Muscle layer of duodenum (tissue), 2 donors: ENCODE data around the gene UGT1A4.

Experiments
- H3K27ac ChIP-seq: one replicate; pipeline ENCODE4 v1.7.0; 2013; ENCODE audit warnings: mild to moderate bottlenecking, low read length
- H3K27me3 ChIP-seq: one replicate; pipeline ENCODE4 v1.7.0; 2013; ENCODE audit warnings: low read depth, mild to moderate bottlenecking, control low read depth, low read length
- H3K36me3 ChIP-seq, 2 donors: one replicate each; pipeline ENCODE4 v1.7.0; 2013; ENCODE audit warnings: low read length in 2 of 2, control low read depth in 1 of 2, mild to moderate bottlenecking in 1 of 2; ENCODE audit not compliant: insufficient read depth in 2 of 2, control insufficient read depth in 1 of 2
- H3K4me1 ChIP-seq, 2 donors: one replicate each; pipeline ENCODE4 v1.7.0; 2013; ENCODE audit warnings: low read length in 2 of 2, mild to moderate bottlenecking in 2 of 2, control low read depth in 1 of 2, moderate library complexity in 1 of 2; ENCODE audit not compliant: insufficient read depth in 2 of 2, control insufficient read depth in 1 of 2
- H3K4me3 ChIP-seq, 2 donors: one replicate each; pipeline ENCODE4 v1.7.0; 2013; ENCODE audit warnings: low read length in 2 of 2, low read depth in 1 of 2, mild to moderate bottlenecking in 1 of 2
- H3K9me3 ChIP-seq, 2 donors: one replicate each; pipeline ENCODE4 v1.7.0; 2013; ENCODE audit warnings: low read length in 2 of 2, control low read depth in 1 of 2, mild to moderate bottlenecking in 1 of 2; ENCODE audit not compliant: control insufficient read depth in 1 of 2
- donor health status: healthy.

Gene UGT1A4

DNA sequence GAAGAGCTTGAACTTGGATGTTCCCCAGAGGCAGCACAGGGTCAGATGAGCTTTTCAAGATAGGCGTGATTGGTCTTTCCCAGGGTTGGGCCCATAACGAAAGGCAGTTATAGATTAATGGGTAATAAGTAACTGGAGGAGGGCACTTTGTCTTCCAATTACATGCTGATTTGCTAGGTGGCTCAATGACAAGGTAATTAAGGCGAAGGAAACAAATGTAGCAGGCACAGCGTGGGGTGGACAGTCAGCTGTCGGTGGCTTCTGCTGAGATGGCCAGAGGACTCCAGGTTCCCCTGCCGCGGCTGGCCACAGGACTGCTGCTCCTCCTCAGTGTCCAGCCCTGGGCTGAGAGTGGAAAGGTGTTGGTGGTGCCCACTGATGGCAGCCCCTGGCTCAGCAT is at the start of gene UGT1A4:
UGT1A4 (plus strand) TSS at position 185 of the 400 bp plus-strand sequence; CDS start at position 270, 85 bp downstream.
- H3K9me3 ChIP-seq: no peaks in the 10 kb centered on the region
- no peak within 1 kb of the TSS for H3K27ac ChIP-seq
- H3K36me3 ChIP-seq: no peaks in the 10 kb centered on the region
- H3K4me3 ChIP-seq: no peak within 1 kb of the TSS
- H3K27me3 ChIP-seq: no peaks in the 10 kb centered on the region
- H3K4me1 ChIP-seq: no peaks in the 10 kb centered on the region

DNA sequence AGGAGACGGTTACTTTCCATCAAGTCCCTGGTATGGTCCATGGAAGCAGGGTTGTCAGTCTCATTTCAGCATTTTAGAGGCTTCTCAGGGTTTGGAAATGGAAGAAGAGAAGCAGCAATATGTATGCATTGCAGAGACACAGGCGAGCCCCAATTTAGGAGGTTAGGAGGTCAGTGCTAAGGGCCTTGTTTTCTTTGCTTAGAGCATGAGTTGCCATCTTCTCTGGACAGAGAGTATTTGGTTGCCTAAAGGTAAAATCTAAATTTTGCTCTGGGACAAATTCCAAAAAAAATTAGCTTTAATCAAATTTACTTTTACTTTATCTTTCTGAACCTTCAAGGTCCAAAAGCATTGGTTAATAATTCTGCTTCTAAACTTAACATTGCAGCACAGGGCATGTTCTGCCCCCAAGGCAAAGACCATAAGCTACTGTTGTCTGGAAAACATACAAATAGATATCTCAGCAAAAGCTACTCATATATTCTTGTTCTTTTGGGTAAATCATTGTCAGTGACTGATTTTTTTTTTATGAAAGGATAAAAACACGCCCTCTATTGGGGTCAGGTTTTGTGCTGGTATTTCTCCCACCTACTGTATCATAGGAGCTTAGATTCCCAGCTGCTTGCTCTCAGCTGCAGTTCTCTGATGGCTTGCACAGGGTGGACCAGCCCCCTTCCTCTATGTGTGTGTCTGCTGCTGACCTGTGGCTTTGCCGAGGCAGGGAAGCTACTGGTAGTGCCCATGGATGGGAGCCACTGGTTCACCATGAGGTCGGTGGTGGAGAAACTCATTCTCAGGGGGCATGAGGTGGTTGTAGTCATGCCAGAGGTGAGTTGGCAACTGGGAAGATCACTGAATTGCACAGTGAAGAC is 47.0 kb upstream of the UGT1A4 start, which contains the start of gene UGT1A9:
UGT1A9 (plus strand) TSS at position 609 of the 872 bp plus-strand sequence; CDS start at position 646, 37 bp downstream.
- Histone ChIP-seq H3K4me1 (no peaks in the 10 kb centered on the region), H3K27me3 (no peaks in the 10 kb centered on the region), H3K27ac (no peak within 1 kb of the TSS), H3K36me3 (no peaks in the 10 kb centered on the region), H3K4me3 (no peak within 1 kb of the TSS), H3K9me3 (no peaks in the 10 kb centered on the region)

GRCh38 chr2:233672886-233673285 is 45.6 kb upstream of the UGT1A4 start:
- no peaks in the 10 kb centered on the region for H3K9me3 ChIP-seq
- H3K36me3 ChIP-seq: no peaks in the 10 kb centered on the region
- no peaks in the 10 kb centered on the region for H3K4me1 ChIP-seq
- H3K27me3 ChIP-seq: no peaks in the 10 kb centered on the region
- no peak overlapping the region for H3K27ac ChIP-seq
- H3K4me3 ChIP-seq: no peak overlapping the region

DNA sequence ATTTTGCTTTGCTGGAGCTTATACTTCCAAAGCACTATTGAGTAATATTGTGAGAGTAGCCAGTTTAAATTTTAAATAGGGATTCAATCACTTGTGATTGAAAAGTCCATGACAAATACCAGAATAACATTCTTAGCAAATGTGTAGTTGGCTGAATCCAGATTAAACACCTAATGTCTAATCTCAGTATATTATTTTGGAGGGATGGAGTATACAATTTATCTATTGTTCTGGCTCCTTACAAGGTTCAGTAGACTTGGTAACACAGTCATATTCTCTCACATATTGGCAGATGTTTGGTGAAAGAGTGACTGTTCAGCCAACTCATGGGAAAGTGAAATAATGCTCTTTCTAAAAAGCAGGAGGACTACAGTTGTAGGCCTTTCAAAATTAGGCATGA is 44.6 kb upstream of the UGT1A4 start:
- Histone ChIP-seq H3K36me3 (no peaks in the 10 kb centered on the region), H3K27ac (no peak overlapping the region), H3K9me3 (no peaks in the 10 kb centered on the region), H3K4me3 (no peak overlapping the region), H3K27me3 (no peaks in the 10 kb centered on the region), H3K4me1 (no peaks in the 10 kb centered on the region)

DNA sequence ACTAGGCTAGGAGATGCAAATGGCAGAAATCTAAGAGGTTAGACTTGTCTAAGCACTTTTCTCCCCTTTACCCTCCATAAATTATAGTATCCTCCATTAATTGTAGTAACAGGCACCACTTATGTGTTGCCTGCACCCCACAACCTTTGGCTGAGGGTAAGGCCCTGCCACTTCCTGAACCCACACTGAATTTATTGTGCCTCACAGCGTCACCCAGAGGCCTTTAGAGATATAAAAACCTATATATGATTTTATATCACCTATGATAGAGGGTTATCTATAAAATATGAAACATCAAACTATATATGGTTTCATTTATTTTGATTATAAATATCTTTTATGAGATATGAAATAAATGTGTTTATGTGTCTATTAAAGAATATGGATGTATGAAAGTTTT is 44.2 kb upstream of the UGT1A4 start:
- H3K27me3 ChIP-seq: no peaks in the 10 kb centered on the region

GRCh38 chr2:233674995-233675394 is 43.5 kb upstream of the UGT1A4 start:
- Histone ChIP-seq H3K4me3 (no peak overlapping the region), H3K36me3 (no peaks in the 10 kb centered on the region), H3K27ac (no peak overlapping the region), H3K27me3 (no peaks in the 10 kb centered on the region), H3K4me1 (no peaks in the 10 kb centered on the region), H3K9me3 (no peaks in the 10 kb centered on the region)

More for the DNA sequence above, 44.2 kb upstream of the UGT1A4 start:
- Histone ChIP-seq H3K4me1 (no peaks in the 10 kb centered on the region), H3K9me3 (no peaks in the 10 kb centered on the region), H3K27ac (no peak overlapping the region), H3K36me3 (no peaks in the 10 kb centered on the region), H3K4me3 (no peak overlapping the region)

DNA sequence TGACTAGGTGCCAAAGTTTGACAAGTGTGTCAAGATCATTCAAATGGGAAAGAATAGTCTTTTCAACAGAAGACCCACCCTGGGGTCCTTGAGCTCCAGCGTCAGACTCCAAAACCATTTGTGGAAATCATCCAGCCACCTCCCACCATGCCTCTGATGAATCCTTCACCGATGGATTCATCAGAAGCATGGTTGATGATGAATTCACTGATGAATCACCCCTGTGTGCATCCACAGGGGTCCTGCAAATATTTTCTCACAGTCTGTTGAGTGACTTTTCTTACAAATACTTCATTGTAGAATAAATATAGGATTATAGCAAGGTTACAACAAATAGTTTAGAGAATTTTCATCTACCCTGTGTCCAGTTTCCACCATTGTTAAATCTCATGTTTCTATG is 42.5 kb upstream of the UGT1A4 start:
- Histone ChIP-seq H3K4me1 (no peaks in the 10 kb centered on the region), H3K27ac (no peak overlapping the region), H3K9me3 (no peaks in the 10 kb centered on the region), H3K27me3 (no peaks in the 10 kb centered on the region), H3K36me3 (no peaks in the 10 kb centered on the region), H3K4me3 (no peak overlapping the region)

GRCh38 chr2:233679196-233679595 is 39.3 kb upstream of the UGT1A4 start:
- no peak overlapping the region for H3K4me3 ChIP-seq
- H3K9me3 ChIP-seq: no peaks in the 10 kb centered on the region
- H3K27ac ChIP-seq: no peak overlapping the region
- no peaks in the 10 kb centered on the region for H3K36me3 ChIP-seq
- no peaks in the 10 kb centered on the region for H3K27me3 ChIP-seq
- H3K4me1 ChIP-seq: no peaks in the 10 kb centered on the region

DNA sequence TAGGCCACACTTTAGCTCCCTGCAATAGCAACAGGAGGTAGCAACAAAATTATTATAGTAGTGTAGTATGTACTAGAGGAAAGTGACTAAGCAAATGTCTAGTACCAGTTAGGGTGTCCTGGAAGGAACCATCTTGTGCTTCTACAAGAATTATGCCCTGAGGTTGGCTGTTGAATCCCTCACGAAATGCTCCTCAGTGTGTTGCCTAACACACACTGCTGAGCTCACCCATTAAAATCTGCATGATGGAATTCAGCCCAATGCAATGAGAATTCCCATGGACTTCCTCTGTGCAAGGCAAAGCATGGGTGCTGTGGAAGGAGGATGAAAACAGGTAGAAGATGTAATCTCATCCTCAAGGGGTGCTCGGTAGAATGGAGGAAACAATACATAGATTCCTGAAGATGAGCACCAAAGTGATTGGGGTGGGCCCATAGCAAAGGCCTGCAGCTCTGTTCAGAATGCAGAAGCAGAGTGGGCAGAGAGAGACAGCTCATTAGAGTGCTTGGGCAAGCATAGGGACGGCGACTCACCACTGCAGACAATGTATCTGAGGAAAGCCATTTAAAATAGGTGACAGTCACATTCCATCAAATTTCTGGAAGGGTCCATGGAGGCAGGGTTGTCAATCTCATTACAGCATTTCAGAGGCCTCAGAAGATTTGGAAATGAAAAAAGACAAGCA is 38.0 kb upstream of the UGT1A4 start:
- Histone ChIP-seq H3K9me3 (no peaks in the 10 kb centered on the region), H3K4me1 (no peaks in the 10 kb centered on the region), H3K27me3 (no peaks in the 10 kb centered on the region), H3K4me3 (no peak overlapping the region), H3K27ac (no peak overlapping the region), H3K36me3 (no peaks in the 10 kb centered on the region)

DNA sequence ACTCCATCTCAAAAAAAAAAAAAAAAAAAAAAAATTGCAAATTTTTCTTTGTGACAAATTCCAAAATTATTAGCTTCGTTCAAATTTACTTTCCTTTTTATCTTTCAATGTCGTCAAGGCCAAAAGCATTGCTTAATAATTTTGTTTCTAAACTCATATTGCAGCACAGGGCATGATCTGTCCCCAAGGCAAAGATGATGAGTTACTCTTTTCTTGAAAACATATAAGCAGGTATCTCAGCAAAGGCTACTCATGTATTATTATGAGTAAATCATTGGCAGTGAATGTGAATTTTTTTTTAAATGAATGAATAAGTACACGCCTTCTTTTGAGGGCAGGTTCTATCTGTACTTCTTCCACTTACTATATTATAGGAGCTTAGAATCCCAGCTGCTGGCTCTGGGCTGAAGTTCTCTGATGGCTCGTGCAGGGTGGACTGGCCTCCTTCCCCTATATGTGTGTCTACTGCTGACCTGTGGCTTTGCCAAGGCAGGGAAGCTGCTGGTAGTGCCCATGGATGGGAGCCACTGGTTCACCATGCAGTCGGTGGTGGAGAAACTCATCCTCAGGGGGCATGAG is 36.9 kb upstream of the UGT1A4 start, which contains the start of gene UGT1A7:
UGT1A7 (plus strand) TSS at position 381 of the 579 bp plus-strand sequence; CDS start at position 418, 37 bp downstream.
- Histone ChIP-seq H3K27me3 (no peaks in the 10 kb centered on the region), H3K4me3 (no peak within 1 kb of the TSS), H3K27ac (no peak within 1 kb of the TSS), H3K9me3 (no peaks in the 10 kb centered on the region), H3K36me3 (no peaks in the 10 kb centered on the region), H3K4me1 (no peaks in the 10 kb centered on the region)

- no peak overlapping the region for H3K4me3 ChIP-seq
- H3K27ac ChIP-seq: no peak overlapping the region
- H3K4me1 ChIP-seq: no peaks in the 10 kb centered on the region
- no peaks in the 10 kb centered on the region for H3K9me3 ChIP-seq
- H3K36me3 ChIP-seq: no peaks in the 10 kb centered on the region
- H3K27me3 ChIP-seq: no peaks in the 10 kb centered on the region
Observed at GRCh38 chr2:233684640-233685039, 33.9 kb upstream of the UGT1A4 start.
